ENCODE measurements around the gene MAP3K2. TPM values are rescaled to one million over a fixed set of nuclear protein-coding genes. Genes with fewer than 3 reads are reported as not detected.

Gene MAP3K2
- total and polyA plus RNA-seq, 4 experiments from 2014 or later, result 42.5 to 87.2 (median 74.5) TPM

DNA sequence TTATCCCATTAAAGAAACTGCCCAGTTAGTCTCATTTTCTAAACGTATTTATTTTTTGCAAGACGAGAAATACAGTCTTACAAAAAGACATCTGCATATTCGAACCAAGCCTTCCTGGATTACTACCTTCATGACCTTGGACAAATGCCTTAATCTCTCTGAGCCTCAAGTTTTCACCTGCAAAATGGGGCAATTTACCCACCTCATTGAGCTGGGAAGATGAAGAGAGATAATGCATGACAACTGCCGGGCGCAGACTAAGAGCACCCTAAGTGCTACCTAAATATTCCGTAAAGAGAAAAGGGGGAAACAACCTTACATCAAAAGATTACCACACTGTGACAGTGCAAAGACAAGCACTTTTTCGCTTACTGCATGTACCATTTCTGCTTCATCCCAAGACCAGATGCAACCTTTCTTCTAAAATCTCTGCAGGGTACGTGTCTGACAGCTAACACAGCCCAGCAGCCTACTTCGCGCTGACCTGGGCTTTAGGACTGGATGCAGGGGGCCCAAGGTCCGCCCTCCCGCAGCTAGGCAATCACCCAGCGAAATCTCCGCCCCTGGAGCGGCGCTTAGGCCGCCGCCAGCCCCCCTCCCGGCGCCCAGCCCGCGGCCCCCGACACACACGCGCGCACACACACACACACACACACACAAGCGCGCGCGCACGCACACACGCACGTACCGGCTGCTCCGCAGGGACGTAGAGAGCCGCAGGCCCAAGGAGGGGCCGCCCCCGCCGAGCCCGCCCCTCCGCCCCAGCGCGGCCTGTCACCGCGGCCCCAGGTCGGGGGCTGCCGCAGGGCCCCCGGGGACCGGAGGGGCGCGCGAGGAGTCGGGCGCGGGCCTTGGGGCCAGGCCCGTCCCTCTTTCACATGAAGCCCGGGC is 766 bp downstream of the MAP3K2 start:
- peak overlapping the region; percentile 62 to 65 for H3K4me3 ChIP-seq (ENCODE audit: low read length in 2 of 2)
- no peaks in the 10 kb centered on the region for H3K27me3 ChIP-seq (ENCODE audit: insufficient read depth, low read length)
- H3K27ac ChIP-seq (ENCODE audit: low read depth, low read length), result peak overlapping the region; percentile 97
- peaks cover 50 to 76% (median 58%) of the 10 kb centered on the region in 4 donors for H3K4me1 Mint-ChIP-seq
- H3K9me3 ChIP-seq (ENCODE audit: control insufficient read depth in 1 of 2, low read length in 2 of 2), result no peaks in the 10 kb centered on the region
- no peaks in the 10 kb centered on the region for H3K36me3 ChIP-seq (ENCODE audit: insufficient read depth, low read length)
- intact Hi-C loops (cut with micrococcal nuclease), result loop anchor here (1.0 to 10.0 kb wide), 5 partner anchors 8 to 730 kb away; partner anchors contain the start of genes GYPC, POLR2D and SAP130
- H3K4me1 ChIP-seq (ENCODE audit: insufficient read depth, low read length), result peaks cover 55% of the 10 kb centered on the region
- H3K9me3 Mint-ChIP-seq, result peaks cover 0 to 8% (median 0%) of the 10 kb centered on the region in 8 donors
- CTCF ChIA-PET (ENCODE audit: partially characterized antibody), result interaction anchor here (2.5 kb wide), 1 partner anchor 29 kb away, joined by 13 read pairs; no protein-coding TSS in a partner anchor
- POLR2A ChIA-PET (ENCODE audit: partially characterized antibody), result interaction anchor here (1.2 to 6.7 kb wide), 4 partner anchors 9 to 94 kb away, joined by 4 to 104 read pairs (median 8); partner anchors contain the start of gene ERCC3
- DNase-seq, result peak; percentile 83 to 88 (median 85)
- peaks cover 3 to 17% of the 10 kb centered on the region in 2 donors for H3K36me3 Mint-ChIP-seq
- no peaks in the 10 kb centered on the region for H3K27me3 Mint-ChIP-seq
- peak overlapping the region; percentile 87 to 99 (median 94) for H3K27ac Mint-ChIP-seq
- peak overlapping the region; percentile 86 to 97 (median 94) for H3K4me3 Mint-ChIP-seq

DNA sequence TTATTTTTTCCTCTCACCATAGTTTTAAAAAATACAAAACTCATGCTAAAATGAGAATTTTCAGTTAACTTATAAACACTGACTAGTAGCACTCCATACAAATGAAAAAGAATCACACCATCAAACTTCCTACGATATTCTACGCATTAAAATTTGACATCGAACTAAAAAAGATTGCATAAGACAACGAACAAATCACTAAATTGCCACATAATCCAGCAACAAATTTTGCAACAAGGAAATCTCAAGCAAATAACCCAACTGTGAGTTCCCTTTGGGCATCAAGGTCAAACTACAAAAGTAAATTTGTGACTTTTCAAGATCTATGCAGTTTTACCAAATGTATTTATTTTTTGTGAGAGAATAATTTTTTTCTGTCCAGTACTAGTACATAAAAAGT is 1.5 kb downstream of the MAP3K2 start:
- intact Hi-C loops (cut with micrococcal nuclease), result loop anchor here (2.0 to 10.0 kb wide), 4 partner anchors 27 to 729 kb away; partner anchors contain the start of genes GYPC, POLR2D and SAP130
- H3K36me3 Mint-ChIP-seq, result peaks cover 3 to 17% of the 10 kb centered on the region in 2 donors
- POLR2A ChIA-PET (ENCODE audit: partially characterized antibody), result interaction anchor here (1.2 to 6.7 kb wide), 3 partner anchors 9 to 26 kb away, joined by 4 to 104 read pairs (median 5); no protein-coding TSS in a partner anchor
- peaks cover 56 to 84% (median 65%) of the 10 kb centered on the region in 4 donors for H3K4me1 Mint-ChIP-seq
- H3K27me3 Mint-ChIP-seq, result no peaks in the 10 kb centered on the region
- Histone ChIP-seq H3K4me3 (ENCODE audit: low read length in 2 of 2) (peak overlapping the region in 1 of 2 donors; percentile 65), H3K4me1 (ENCODE audit: insufficient read depth, low read length) (peaks cover 62% of the 10 kb centered on the region), H3K27me3 (ENCODE audit: insufficient read depth, low read length) (no peaks in the 10 kb centered on the region), H3K27ac (ENCODE audit: low read depth, low read length) (peak overlapping the region; percentile 97), H3K9me3 (ENCODE audit: control insufficient read depth in 1 of 2, low read length in 2 of 2) (no peaks in the 10 kb centered on the region), H3K36me3 (ENCODE audit: insufficient read depth, low read length) (no peaks in the 10 kb centered on the region)
- H3K27ac Mint-ChIP-seq, result peak overlapping the region; percentile 87 to 99 (median 94)
- CTCF ChIA-PET (ENCODE audit: partially characterized antibody), result interaction anchor here (2.5 kb wide), 1 partner anchor 30 kb away, joined by 13 read pairs; no protein-coding TSS in a partner anchor
- no peak for DNase-seq
- peak overlapping the region; percentile 86 to 97 (median 94) for H3K4me3 Mint-ChIP-seq
- peaks cover 0 to 8% (median 0%) of the 10 kb centered on the region in 8 donors for H3K9me3 Mint-ChIP-seq

DNA sequence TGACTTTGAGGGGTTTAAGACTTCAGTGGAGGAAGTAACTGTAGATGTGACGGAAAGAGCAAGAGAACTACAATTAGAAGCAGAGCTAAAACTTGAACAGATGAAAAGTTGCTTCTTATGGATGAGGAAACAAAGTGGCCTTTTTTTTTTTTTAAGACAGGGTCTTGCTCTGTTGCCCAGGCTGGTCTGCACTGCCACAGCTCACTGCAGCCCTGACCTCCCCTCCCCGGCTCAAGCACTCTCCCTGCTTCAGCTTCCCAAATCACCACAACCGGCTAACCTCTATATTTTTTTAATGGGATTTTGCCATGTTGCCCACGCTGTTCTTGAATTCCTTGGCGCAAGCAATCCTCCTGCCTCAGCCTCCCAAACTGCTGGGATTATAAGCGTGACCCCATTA is 3.2 kb downstream of the MAP3K2 start:
- no peak for DNase-seq
- no peak overlapping the region for H3K4me3 ChIP-seq (ENCODE audit: low read length in 2 of 2)
- peaks cover 72% of the 10 kb centered on the region for H3K4me1 ChIP-seq (ENCODE audit: insufficient read depth, low read length)
- H3K27me3 ChIP-seq (ENCODE audit: insufficient read depth, low read length), result no peaks in the 10 kb centered on the region
- Mint-ChIP-seq H3K4me3 (peak overlapping the region in 2 of 8 donors; percentile 23 to 70), H3K9me3 (peaks cover 0 to 8% (median 0%) of the 10 kb centered on the region in 8 donors), H3K27me3 (no peaks in the 10 kb centered on the region), H3K27ac (peak overlapping the region in 4 of 7 donors; percentile 13 to 99 (median 38)), H3K4me1 (peaks cover 64 to 87% (median 73%) of the 10 kb centered on the region in 4 donors), H3K36me3 (peaks cover 3 to 17% of the 10 kb centered on the region in 2 donors)
- POLR2A ChIA-PET (ENCODE audit: partially characterized antibody), result interaction anchor here (0.6 kb wide), 1 partner anchor 102 kb away, joined by 4 read pairs; no protein-coding TSS in a partner anchor
- intact Hi-C loops (cut with micrococcal nuclease), result loop anchor here (10.0 kb wide), 1 partner anchor 640 kb away; the partner anchor contains the start of gene SAP130
- CTCF ChIA-PET (ENCODE audit: partially characterized antibody), result no interaction called here
- H3K9me3 ChIP-seq (ENCODE audit: control insufficient read depth in 1 of 2, low read length in 2 of 2), result no peaks in the 10 kb centered on the region
- H3K27ac ChIP-seq (ENCODE audit: low read depth, low read length), result no peak overlapping the region
- no peaks in the 10 kb centered on the region for H3K36me3 ChIP-seq (ENCODE audit: insufficient read depth, low read length)

GRCh38 chr2:127382831-127383230 is 4.9 kb downstream of the MAP3K2 start:
- CTCF ChIA-PET (ENCODE audit: partially characterized antibody), result interaction anchor here (1.0 kb wide), 1 partner anchor 99 kb away, joined by 3 read pairs; no protein-coding TSS in a partner anchor
- Mint-ChIP-seq H3K4me3 (peak overlapping the region in 1 of 8 donors; percentile 63), H3K9me3 (peaks cover 0 to 8% (median 0%) of the 10 kb centered on the region in 8 donors), H3K36me3 (peaks cover 3 to 17% of the 10 kb centered on the region in 2 donors), H3K27me3 (no peaks in the 10 kb centered on the region), H3K27ac (peak overlapping the region in 3 of 7 donors; percentile 38 to 69 (median 60)), H3K4me1 (peaks cover 59 to 86% (median 69%) of the 10 kb centered on the region in 4 donors)
- POLR2A ChIA-PET (ENCODE audit: partially characterized antibody), result no interaction called here
- Histone ChIP-seq H3K4me3 (ENCODE audit: low read length in 2 of 2) (no peak overlapping the region), H3K27me3 (ENCODE audit: insufficient read depth, low read length) (no peaks in the 10 kb centered on the region), H3K27ac (ENCODE audit: low read depth, low read length) (no peak overlapping the region), H3K36me3 (ENCODE audit: insufficient read depth, low read length) (no peaks in the 10 kb centered on the region), H3K9me3 (ENCODE audit: control insufficient read depth in 1 of 2, low read length in 2 of 2) (no peaks in the 10 kb centered on the region), H3K4me1 (ENCODE audit: insufficient read depth, low read length) (peaks cover 70% of the 10 kb centered on the region)
- no peak for DNase-seq
- intact Hi-C loops (cut with micrococcal nuclease), result loop anchor here (10.0 kb wide), 1 partner anchor 642 kb away; the partner anchor contains the start of gene SAP130

- Histone ChIP-seq H3K9me3 (ENCODE audit: control insufficient read depth in 1 of 2, low read length in 2 of 2) (no peaks in the 10 kb centered on the region), H3K4me3 (ENCODE audit: low read length in 2 of 2) (no peak overlapping the region), H3K27ac (ENCODE audit: low read depth, low read length) (no peak overlapping the region), H3K27me3 (ENCODE audit: insufficient read depth, low read length) (no peaks in the 10 kb centered on the region), H3K4me1 (ENCODE audit: insufficient read depth, low read length) (peaks cover 71% of the 10 kb centered on the region), H3K36me3 (ENCODE audit: insufficient read depth, low read length) (no peaks in the 10 kb centered on the region)
- Mint-ChIP-seq H3K36me3 (peaks cover 8 to 12% of the 10 kb centered on the region in 2 donors), H3K27ac (peak overlapping the region in 1 of 7 donors; percentile 32), H3K4me3 (peak overlapping the region in 1 of 8 donors; percentile 2), H3K27me3 (no peaks in the 10 kb centered on the region), H3K9me3 (peaks cover 0 to 3% (median 0%) of the 10 kb centered on the region in 8 donors), H3K4me1 (peaks cover 60 to 86% (median 71%) of the 10 kb centered on the region in 4 donors)
- no peak for DNase-seq
- POLR2A ChIA-PET (ENCODE audit: partially characterized antibody), result no interaction called here
- intact Hi-C loops (cut with micrococcal nuclease), result loop anchor here (10.0 kb wide), 1 partner anchor 643 kb away; the partner anchor contains the start of gene SAP130
- CTCF ChIA-PET (ENCODE audit: partially characterized antibody), result interaction anchor here (0.6 to 1.0 kb wide), 2 partner anchors 22 to 100 kb away, joined by 3 read pairs; no protein-coding TSS in a partner anchor
These were observed 6.0 kb downstream of the MAP3K2 start for GRCh38 chr2:127381762-127382161.

DNA sequence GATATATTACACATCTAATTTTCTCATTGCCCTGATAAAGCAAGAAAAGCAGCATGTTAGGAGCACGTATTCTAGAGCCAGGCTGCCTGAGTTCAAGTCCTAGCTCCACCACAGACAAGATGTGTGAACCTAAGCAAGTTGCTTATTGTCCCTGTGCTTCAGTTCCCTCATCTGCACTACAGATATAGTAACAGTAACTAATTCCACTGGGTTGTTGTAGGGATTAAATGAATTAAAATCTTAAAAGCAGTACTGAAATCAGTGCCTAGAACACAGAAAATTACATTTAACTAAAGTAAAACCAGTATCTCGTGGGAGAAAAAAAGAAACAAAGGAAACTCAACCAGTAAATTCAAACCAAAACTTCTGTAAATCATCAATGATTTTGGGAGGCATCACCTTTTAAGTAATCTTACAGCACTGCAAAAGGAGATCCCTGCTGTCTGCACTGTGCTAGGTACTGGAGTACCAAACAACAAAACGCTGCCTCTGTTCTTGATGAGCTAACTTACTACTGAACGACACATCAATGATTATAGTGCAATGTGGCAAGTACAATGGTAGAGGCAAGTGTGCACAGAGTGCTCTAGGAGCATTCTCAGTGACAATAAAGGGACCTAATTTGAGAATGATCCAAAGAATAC is 7.9 kb downstream of the MAP3K2 start:
- no peak for DNase-seq
- peaks cover 50 to 72% (median 61%) of the 10 kb centered on the region in 4 donors for H3K4me1 Mint-ChIP-seq
- peaks cover 17% of the 10 kb centered on the region in 2 donors for H3K36me3 Mint-ChIP-seq
- H3K27me3 Mint-ChIP-seq, result no peaks in the 10 kb centered on the region
- peaks cover 0 to 9% (median 2%) of the 10 kb centered on the region in 8 donors for H3K9me3 Mint-ChIP-seq
- H3K27ac Mint-ChIP-seq, result peak overlapping the region in 1 of 7 donors; percentile 15
- Histone ChIP-seq H3K27me3 (ENCODE audit: insufficient read depth, low read length) (no peaks in the 10 kb centered on the region), H3K4me3 (ENCODE audit: low read length in 2 of 2) (no peak overlapping the region), H3K4me1 (ENCODE audit: insufficient read depth, low read length) (peaks cover 57% of the 10 kb centered on the region), H3K9me3 (ENCODE audit: control insufficient read depth in 1 of 2, low read length in 2 of 2) (peaks cover 0 to 3% of the 10 kb centered on the region in 2 donors), H3K27ac (ENCODE audit: low read depth, low read length) (no peak overlapping the region), H3K36me3 (ENCODE audit: insufficient read depth, low read length) (no peaks in the 10 kb centered on the region)
- CTCF ChIA-PET (ENCODE audit: partially characterized antibody), result interaction anchor here (1.2 to 1.3 kb wide), 2 partner anchors 15 to 36 kb away, joined by 3 read pairs; no protein-coding TSS in a partner anchor
- POLR2A ChIA-PET (ENCODE audit: partially characterized antibody), result no interaction called here
- intact Hi-C loops (cut with micrococcal nuclease), result loop anchor here (1.0 to 10.0 kb wide), 2 partner anchors 7 to 645 kb away; partner anchors contain the start of genes MAP3K2 and SAP130
- H3K4me3 Mint-ChIP-seq, result no peak overlapping the region

All from CD4-positive, alpha-beta memory T cell (primary cell).